Naive B cell (primary cell): ENCODE results near the gene SPRR2B. TPM values are rescaled to one million over a fixed set of nuclear protein-coding genes. Genes with fewer than 3 reads are reported as not detected.
"Not testable (repeated sequence)": the region's sequence is repeated elsewhere in the genome, so short reads cannot be mapped to it uniquely, and the experiment has no call there.

Experiments used
- ATAC-seq, 2 donors: fragments of 150-1000 bp; cut with Tn5 transposase; 2 replicates each; pipeline ENCODE4 v1.10.0; 2021; ENCODE audit warnings: low read depth in 2 of 2, mild to moderate bottlenecking in 2 of 2, moderate library complexity in 2 of 2
- DNase-seq: peaks from one replicate; pipeline ENCODE4 v3.0.0; 2022
- H3K27ac Mint-ChIP-seq, 6 donors: one replicate each; pipeline ENCODE4 v1.8.0; 2020 to 2022; ENCODE audit warnings: mild to moderate bottlenecking in 6 of 6, mixed read lengths in 6 of 6, moderate library complexity in 5 of 6, inconsistent platforms in 2 of 6
- H3K27me3 Mint-ChIP-seq, 3 donors: one replicate each; pipeline ENCODE4 v1.8.0; 2021 to 2022; ENCODE audit warnings: mixed read lengths in 3 of 3, mild to moderate bottlenecking in 1 of 3
- H3K36me3 Mint-ChIP-seq, 2 donors: one replicate each; pipeline ENCODE4 v1.8.0; 2020 to 2022; ENCODE audit warnings: mixed read lengths in 2 of 2, inconsistent platforms in 1 of 2, mild to moderate bottlenecking in 1 of 2
- H3K4me1 Mint-ChIP-seq, 3 donors: one replicate each; pipeline ENCODE4 v1.8.0; 2020 to 2022; ENCODE audit warnings: mixed read lengths in 3 of 3, inconsistent platforms in 1 of 3, mild to moderate bottlenecking in 1 of 3, moderate library complexity in 1 of 3
- H3K4me3 Mint-ChIP-seq, 8 donors: one replicate each; pipeline ENCODE4 v1.8.0; 2020 to 2022; ENCODE audit warnings: mild to moderate bottlenecking in 8 of 8, mixed read lengths in 8 of 8, moderate library complexity in 8 of 8, inconsistent platforms in 2 of 8
- H3K9me3 Mint-ChIP-seq, 7 donors: one replicate each; pipeline ENCODE4 v1.8.0; 2020 to 2022; ENCODE audit warnings: mixed read lengths in 7 of 7, mild to moderate bottlenecking in 5 of 7, inconsistent platforms in 2 of 7, moderate library complexity in 1 of 7
- polyA plus RNA-seq, 6 donors: library from polyadenylated mRNA; unstranded; fragments of 300-500 nt; fragmentation: Illumina TruSeq; gene quantifications; one replicate each; pipeline ENCODE4 v1.2.3, GENCODE V29; 2021; ENCODE audit warnings: low read depth in 6 of 6

The SPRR2B gene
- polyA plus RNA-seq, 6 donors from 2014 or later = not detected

DNA sequence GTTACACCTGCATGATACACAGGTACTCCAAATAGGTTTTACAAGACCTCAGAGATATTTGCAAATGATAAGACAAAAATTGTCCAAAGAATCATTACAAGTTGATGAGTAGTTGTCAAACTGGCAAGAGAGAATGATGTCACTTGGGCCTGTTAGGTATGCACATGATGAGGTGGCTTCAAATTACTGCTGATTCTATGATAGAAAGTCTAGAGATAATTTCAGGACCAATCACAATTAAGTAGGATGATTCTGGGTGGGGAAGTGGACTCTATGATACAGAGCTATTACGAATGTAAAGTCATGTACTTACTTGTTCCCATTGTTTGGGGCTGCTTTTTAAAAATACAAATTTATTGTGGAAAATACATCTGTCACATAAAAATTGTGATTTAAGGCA is 45.6 kb downstream of the SPRR2B start:
- Mint-ChIP-seq H3K4me1 (peaks cover 0 to 12% (median 8%) of the 10 kb centered on the region in 3 donors), H3K9me3 (peaks cover 0 to 9% (median 3%) of the 10 kb centered on the region in 7 donors), H3K27ac (no peak overlapping the region)

DNA sequence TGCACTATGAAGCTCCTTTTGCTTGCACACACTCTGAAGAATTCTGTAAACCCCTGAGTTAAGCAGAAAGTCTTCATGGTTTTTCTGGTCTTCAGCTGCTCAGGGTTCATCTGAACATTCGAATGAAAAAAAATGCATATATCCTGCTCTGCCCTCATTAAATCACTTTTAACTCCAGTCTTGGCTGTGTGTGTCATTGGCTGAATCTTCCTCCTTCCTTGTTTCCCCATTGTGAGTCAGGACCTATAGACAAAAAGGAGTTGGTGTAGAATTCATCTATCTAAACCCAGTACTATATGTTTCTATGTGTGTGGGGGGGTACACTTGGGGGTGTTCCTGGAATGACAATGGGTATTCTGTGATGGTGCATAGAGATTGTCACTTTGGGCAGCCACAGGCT is 47.0 kb downstream of the SPRR2B start:
- peaks cover 0 to 9% (median 3%) of the 10 kb centered on the region in 7 donors for H3K9me3 Mint-ChIP-seq
- no peak overlapping the region for H3K4me3 Mint-ChIP-seq
- H3K36me3 Mint-ChIP-seq = no peaks in the 10 kb centered on the region
- peaks cover 0 to 12% (median 8%) of the 10 kb centered on the region in 3 donors for H3K4me1 Mint-ChIP-seq
- H3K27me3 Mint-ChIP-seq = peaks cover 49 to 69% (median 65%) of the 10 kb centered on the region in 3 donors
- ATAC-seq = no peak
- peak overlapping the region in 1 of 6 donors; percentile 17 for H3K27ac Mint-ChIP-seq
- DNase-seq = no peak

More for the DNA sequence above, 45.6 kb downstream of the SPRR2B start:
- H3K36me3 Mint-ChIP-seq = no peaks in the 10 kb centered on the region
- no peak overlapping the region for H3K4me3 Mint-ChIP-seq
- DNase-seq (no peak), ATAC-seq (no peak)
- peaks cover 51 to 73% (median 68%) of the 10 kb centered on the region in 3 donors for H3K27me3 Mint-ChIP-seq

DNA sequence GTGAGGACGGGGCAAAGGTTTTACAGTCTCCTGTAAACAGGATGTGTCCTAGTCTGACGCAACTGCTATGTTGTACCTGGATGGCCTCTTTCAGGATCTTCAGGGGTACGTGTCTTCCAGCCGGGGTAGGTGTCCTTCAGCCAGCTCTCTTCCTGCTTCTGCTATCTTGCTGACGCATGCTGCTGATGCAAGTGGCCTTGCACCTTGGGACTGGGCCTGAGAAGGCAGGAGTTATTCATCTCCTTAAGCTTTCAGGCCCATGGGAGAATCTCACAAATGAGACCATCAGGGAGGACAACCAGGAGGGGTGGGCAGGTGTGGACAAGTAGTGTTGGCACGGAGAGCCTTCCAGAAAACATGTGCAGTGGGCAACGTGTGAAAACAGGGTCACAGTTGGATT is 48.3 kb downstream of the SPRR2B start:
- peaks cover 0 to 12% (median 8%) of the 10 kb centered on the region in 3 donors for H3K4me1 Mint-ChIP-seq
- DNase-seq (no peak), ATAC-seq (no peak)
- H3K27me3 Mint-ChIP-seq = peaks cover 44 to 64% (median 60%) of the 10 kb centered on the region in 3 donors
- H3K36me3 Mint-ChIP-seq = no peaks in the 10 kb centered on the region
- H3K4me3 Mint-ChIP-seq = no peak overlapping the region
- H3K9me3 Mint-ChIP-seq = peaks cover 0 to 3% (median under 1%) of the 10 kb centered on the region in 7 donors
- H3K27ac Mint-ChIP-seq = no peak overlapping the region

DNA sequence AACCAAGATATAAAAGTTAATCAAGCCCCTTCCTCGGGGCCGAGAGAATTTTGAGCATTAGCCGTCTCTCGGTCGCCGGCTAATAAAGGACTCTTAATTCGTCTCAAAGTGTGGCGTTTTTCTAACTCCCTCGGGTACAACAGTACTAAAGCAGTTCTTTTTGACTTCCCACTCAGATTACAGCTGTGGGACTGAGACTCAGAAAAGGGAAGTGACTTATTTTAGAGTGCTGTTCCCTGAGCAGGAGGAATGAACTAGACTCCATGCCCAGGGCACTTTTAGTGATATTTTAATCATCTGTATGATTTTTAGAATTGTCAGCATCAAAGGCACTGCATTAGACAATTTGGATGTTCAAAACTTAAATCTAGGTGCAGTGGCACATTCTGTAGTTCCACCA is 49.1 kb downstream of the SPRR2B start:
- Mint-ChIP-seq H3K27ac (peak overlapping the region in 2 of 6 donors; percentile 25 to 67), H3K27me3 (peaks cover 43 to 66% (median 54%) of the 10 kb centered on the region in 3 donors), H3K4me3 (peak overlapping the region in 1 of 8 donors; percentile 34), H3K4me1 (peaks cover 0 to 12% (median 8%) of the 10 kb centered on the region in 3 donors)
- not testable (repeated sequence) for DNase-seq, ATAC-seq, H3K9me3 Mint-ChIP-seq, H3K36me3 Mint-ChIP-seq

DNA sequence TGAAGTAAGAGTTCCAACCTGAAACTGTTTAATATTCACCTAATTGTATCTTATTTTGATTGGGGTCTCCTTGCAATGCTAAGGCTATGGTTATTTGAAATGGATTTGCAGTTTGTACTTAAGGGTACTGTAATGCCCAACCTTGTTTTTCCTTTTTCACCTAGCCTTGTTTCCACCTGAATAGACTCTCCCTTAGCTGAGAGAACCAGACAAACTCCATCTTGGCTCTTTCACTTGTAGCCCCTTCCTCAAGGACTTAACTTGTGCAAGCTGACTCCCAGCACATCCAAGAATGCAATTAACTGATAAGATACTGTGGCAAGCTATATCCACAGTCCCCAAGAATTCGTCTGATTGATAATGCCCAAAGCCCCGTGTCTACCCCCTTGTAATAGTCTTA is 49.6 kb downstream of the SPRR2B start:
- peaks cover 0 to 12% (median 8%) of the 10 kb centered on the region in 3 donors for H3K4me1 Mint-ChIP-seq
- not testable (repeated sequence) for DNase-seq, ATAC-seq, H3K9me3 Mint-ChIP-seq, H3K27ac Mint-ChIP-seq, H3K4me3 Mint-ChIP-seq, H3K36me3 Mint-ChIP-seq
- peaks cover 38 to 64% (median 50%) of the 10 kb centered on the region in 3 donors for H3K27me3 Mint-ChIP-seq

Other genes starting within 250 kb of the SPRR2B start
- gene LCE1A, start 244.1 kb downstream of the SPRR2B start, polyA plus RNA-seq = not detected
- gene LCE6A, start 228.8 kb downstream of the SPRR2B start, polyA plus RNA-seq = not detected
- gene LCE7A, start 211.6 kb downstream of the SPRR2B start, polyA plus RNA-seq = not detected
- not detected for gene SMCP, start 193.3 kb downstream of the SPRR2B start, polyA plus RNA-seq
- gene IVL, start 163.1 kb downstream of the SPRR2B start, polyA plus RNA-seq = not detected
- gene SPRR5, start 124.4 kb downstream of the SPRR2B start, polyA plus RNA-seq = not detected
- not detected for gene SPRR4, start 101.0 kb downstream of the SPRR2B start, polyA plus RNA-seq
- gene SPRR1A, start 87.5 kb downstream of the SPRR2B start, polyA plus RNA-seq = not detected
- gene SPRR3, start 69.9 kb downstream of the SPRR2B start, polyA plus RNA-seq = not detected
- not detected for gene SPRR1B, start 40.4 kb downstream of the SPRR2B start, polyA plus RNA-seq
- not detected for gene SPRR2D, start 30.5 kb downstream of the SPRR2B start, polyA plus RNA-seq
- gene SPRR2A, start 14.1 kb downstream of the SPRR2B start, polyA plus RNA-seq = not detected
- not detected for gene SPRR2E, start 22.9 kb upstream of the SPRR2B start, polyA plus RNA-seq
- gene SPRR2F, start 41.9 kb upstream of the SPRR2B start, polyA plus RNA-seq = not detected
- gene SPRR2G, start 79.3 kb upstream of the SPRR2B start, polyA plus RNA-seq = not detected
- gene LELP1, start 131.8 kb upstream of the SPRR2B start, polyA plus RNA-seq = not detected
- not detected for gene PRR9, start 146.0 kb upstream of the SPRR2B start, polyA plus RNA-seq
- gene LORICRIN, start 188.1 kb upstream of the SPRR2B start, polyA plus RNA-seq = not detected
- gene PGLYRP3, start 241.3 kb upstream of the SPRR2B start, polyA plus RNA-seq = not detected